Epithelial cell of esophagus (primary cell): Measurements from ENCODE around the gene SNX22.

Experiments used
- DNase-seq: peaks from one replicate; pipeline ENCODE4 v3.0.0; 2010; ENCODE audit warnings: low read depth
- H3K4me3 ChIP-seq: 2 replicates; pipeline ENCODE4 v1.5.1; 2011; ENCODE audit warnings: mild to moderate bottlenecking, low read length, control low read depth
- TF ChIP-seq, protein P1 (sequence below): IDR thresholded peaks from 2 replicates; pipeline ENCODE4 v1.5.1; 2011; ENCODE audit warnings: low read depth, mild to moderate bottlenecking, low read length, control low read depth, inconsistent platforms; ENCODE audit not compliant: insufficient read depth; ENCODE audit errors: missing control alignments

The SNX22 gene

DNA sequence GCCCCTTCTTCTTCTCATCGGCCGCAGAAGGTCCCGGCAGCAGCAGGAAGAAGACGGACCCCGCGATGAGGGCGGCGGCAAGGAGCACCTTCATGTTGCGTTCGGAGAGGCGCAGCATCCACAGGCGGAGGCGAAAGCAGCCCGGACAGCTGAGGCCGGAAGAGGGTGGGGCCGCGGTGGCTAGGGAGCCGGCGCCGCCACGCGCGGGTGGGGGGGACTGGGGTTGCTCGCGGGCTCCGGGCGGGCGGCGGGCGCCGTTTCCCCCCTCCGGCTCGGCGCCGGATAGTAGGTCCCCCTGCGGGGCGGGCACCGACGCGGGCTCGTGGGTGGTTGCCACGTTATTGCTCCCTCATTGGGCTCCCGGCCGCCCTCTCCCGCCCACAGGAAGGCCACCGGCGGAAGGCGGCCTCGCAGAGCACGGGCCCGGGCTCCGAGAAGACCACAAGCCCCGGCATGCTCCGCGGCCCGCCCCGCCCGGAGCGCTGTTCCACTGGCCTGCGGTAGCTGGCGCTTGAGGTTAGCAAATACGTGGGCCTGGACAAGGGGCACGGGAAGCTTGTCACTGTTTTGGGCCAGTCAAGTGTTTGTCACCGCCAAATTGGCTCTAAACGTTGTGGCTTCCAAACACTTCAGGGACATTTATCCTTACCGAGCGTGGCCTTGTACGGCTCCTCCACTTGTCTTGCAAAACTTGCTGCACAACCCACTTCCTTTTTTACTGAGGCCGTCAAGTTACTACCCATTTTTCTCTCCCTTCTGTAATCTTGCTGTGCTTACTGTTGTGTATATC lies 11.5 kb downstream of the SNX22 start, which contains the start of gene PPIB:
TSS of gene PPIB (minus strand) at position 154 of the 790 bp plus-strand sequence. CDS start at position 118, 36 bp downstream.
- TF ChIP-seq, protein P1, sequence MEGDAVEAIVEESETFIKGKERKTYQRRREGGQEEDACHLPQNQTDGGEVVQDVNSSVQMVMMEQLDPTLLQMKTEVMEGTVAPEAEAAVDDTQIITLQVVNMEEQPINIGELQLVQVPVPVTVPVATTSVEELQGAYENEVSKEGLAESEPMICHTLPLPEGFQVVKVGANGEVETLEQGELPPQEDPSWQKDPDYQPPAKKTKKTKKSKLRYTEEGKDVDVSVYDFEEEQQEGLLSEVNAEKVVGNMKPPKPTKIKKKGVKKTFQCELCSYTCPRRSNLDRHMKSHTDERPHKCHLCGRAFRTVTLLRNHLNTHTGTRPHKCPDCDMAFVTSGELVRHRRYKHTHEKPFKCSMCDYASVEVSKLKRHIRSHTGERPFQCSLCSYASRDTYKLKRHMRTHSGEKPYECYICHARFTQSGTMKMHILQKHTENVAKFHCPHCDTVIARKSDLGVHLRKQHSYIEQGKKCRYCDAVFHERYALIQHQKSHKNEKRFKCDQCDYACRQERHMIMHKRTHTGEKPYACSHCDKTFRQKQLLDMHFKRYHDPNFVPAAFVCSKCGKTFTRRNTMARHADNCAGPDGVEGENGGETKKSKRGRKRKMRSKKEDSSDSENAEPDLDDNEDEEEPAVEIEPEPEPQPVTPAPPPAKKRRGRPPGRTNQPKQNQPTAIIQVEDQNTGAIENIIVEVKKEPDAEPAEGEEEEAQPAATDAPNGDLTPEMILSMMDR, result peak; percentile 42
- DNase-seq, result peak; percentile 99
- H3K4me3 ChIP-seq, result peak within 1 kb of the TSS; percentile 94

DNA sequence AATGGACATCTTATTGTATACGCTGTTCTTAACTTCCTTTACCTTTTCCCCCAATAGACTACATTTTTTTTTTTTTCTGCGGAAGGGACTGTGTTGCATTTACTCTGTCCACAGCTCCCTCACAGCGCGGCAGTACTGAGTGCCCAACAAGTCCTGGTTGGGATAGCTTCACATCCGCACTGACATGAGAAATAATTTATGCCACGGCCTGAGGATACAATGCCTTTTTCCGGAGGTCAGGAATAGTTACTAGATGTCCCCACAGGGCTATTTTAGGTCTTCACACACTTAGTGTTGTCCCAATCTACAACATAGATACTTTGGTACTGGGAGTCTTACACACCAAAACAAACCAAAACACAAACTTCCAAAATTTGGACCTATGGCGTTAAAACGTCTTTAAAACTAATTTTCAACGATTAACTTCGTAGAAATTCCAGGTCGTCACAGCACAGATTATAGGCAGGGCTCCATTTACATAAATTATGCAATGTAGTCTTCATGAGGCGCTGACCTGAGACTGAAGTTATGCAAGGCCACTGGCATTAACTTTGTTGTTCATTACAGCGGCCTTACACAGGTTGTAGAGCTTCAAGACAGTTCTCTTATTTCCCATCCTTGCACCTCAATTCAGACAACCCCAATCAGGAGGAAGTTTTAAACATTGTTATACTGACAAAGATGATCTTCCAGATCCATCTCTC lies 12.3 kb downstream of the SNX22 start:
- DNase-seq, result peak; percentile 64

DNA sequence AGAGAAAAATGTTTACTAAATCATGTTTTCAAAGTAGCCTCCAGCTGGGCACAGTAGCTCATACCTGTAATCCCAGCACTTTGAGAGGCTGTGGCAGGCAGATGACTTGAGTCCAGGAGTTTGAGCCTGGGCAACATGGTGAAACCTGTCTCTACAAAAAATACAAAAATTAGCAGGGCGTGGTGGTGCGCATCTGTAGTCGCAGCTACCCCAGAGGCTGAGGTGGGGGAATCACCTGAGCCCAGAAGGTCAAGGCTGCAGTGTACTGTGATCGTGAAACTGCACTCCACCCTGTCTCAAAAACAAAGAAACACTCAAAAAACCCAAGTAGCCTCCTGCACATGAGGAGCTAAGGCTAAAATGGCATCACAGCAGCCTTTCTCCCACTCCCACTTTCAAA lies 12.9 kb downstream of the SNX22 start:
- no peak overlapping the region for H3K4me3 ChIP-seq
- TF ChIP-seq, protein P1, result no peak

More for the DNA sequence above, 12.3 kb downstream of the SNX22 start:
- TF ChIP-seq, protein P1, result no peak
- H3K4me3 ChIP-seq, result peak overlapping the region; percentile 48

DNA sequence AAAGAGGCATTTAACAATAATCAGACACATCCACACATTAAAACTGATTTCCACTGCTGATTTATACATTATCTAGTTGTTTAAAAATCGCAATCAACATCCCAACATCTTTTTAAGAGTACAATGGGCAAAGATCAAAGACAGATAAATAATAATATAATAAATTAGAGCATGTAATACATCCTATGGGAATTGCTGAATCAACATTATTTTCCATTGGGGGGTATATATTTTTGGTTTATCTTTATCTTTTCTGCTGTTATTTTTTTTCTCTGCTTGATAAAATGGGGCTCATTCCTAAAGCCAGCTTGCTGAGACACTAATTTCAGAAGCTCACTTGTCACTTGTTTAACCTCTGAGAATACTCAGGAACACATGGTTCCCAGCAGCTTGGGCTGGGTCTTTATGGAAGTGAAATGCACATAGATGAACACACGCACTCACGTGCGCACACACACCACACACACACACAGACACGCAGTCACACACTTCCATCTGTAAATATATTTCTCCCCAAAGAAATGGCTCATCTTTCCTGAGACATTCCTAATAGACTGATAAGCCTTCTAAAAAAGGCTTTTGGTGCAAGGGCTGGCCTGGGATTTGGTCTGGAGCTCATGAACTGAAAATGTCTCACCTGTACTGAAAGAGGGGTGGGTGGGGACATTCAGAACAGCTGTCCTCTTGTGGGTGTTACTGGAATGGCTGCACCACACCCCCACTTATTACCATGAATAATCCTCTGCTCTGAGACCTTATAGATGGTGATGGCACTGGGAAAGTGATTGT lies 14.8 kb downstream of the SNX22 start:
- H3K4me3 ChIP-seq, result no peak overlapping the region
- TF ChIP-seq, protein P1, result peak; percentile 13
- DNase-seq, result no peak

More for the DNA sequence above, 12.9 kb downstream of the SNX22 start:
- no peak for DNase-seq

DNA sequence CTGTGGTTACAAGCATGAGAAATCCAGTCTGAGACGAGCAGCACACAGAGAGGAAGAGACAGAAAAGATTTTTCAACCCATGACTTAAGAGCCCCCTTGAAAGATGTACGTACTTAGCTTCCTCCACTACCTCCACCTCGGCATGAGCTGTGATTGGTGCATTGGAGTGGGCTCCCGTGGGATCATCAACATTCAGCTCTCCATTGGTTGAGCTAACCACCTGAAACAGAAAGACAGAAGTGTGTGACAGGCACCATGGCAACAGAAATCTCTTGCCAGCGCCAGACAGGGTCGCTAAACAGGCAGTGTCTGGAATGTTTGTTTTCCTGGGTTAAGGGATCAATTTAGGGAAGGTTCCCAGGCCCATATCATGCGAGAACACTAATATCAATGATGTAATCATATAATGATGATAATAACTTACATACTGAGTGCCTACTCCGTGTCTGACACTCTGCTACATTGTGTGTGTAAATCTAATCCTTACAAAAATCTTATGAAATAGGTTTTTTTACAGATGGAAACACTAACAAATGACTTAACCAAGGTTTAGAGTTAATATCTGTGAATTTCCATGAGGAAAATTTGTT lies 28.8 kb downstream of the SNX22 start:
- TF ChIP-seq, protein P1, result no peak
- DNase-seq, result no peak
- H3K4me3 ChIP-seq, result no peak overlapping the region

DNA sequence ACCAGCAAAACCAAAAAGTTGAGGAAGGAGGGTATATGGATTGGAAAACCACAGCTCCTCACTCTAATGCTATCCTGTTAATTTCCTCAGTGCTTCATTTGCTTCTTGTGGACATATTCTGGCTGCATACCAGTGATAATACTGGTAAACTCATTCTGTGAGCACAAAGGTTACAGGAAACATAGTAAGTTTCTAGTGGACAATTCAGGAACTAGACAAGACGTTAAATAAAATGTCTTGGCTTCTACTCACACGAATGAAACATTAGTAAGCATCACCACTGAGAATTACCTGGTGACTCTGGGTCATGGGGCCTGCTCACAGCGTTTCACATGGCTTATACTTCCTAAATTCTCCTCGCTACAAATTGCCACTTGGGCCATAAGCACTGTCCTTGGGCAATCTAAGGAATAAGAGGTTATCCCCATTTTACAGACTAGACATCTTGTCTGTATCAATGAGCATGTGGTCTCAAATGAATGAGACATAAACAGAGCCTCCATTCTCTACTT lies 31.4 kb downstream of the SNX22 start:
- no peak for DNase-seq
- H3K4me3 ChIP-seq, result no peak overlapping the region
- TF ChIP-seq, protein P1, result no peak
